HUDEP-2 (cell line): ENCODE data around the gene CCDC174.
"Not testable (repeated sequence)": the region's sequence is repeated elsewhere in the genome, so short reads cannot be mapped to it uniquely, and the experiment has no call there.

ENCODE experiments used
- DNase-seq, 76 experiments: peaks; one replicate each; lab custom pipeline; 2025; ENCODE audit not compliant: unreplicated experiment in 76 of 76; lab: John Stamatoyannopoulos, UW

Gene CCDC174

DNA sequence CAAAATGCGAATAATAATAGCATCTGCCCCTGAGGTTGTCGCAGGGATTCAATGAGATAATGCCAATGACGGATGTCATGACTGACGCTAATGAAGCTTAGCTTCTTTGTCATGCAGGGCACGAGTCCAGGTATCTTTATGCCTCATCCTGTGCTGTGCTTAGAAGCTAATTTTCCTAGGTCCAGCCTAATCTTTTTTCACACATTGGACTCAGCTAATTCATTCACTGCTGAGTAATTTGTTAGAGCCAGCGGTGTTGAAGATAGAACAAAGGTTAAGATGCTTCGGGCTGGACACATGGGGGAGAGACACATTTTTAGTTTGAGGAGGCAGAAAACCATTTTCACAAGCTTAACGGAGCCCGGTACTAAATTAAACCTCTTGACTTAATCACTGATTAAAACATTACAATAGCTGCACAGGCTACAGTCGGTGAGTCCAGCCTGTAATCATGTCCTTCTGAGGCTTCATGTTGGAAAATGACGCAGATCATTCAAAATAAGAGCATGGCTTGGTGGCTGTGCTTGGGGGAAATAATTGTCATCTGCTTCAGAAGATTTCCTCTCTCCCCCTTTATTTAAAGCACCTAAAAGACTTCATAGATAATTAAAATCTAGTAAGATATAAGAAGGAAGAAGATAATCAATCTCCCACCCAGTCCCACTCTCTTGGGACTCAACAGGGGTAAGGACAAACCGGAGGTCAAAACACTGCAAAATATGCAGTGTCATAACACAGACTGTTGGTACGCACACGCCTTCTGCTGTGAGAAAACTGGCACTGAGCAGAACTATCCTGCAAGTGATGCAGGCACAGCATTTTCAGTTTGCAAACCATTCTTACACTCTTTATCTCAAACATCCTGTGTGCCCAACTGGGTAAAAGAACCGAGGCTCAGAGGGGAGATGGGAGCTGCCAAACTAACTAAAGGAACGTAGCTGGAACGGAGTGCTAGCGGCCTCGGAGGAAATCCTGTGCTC lies 3.3 kb upstream of the CCDC174 start:
- DNase-seq: peak in 13 of 76 experiments; percentile 2 to 45 (median 18)

DNA sequence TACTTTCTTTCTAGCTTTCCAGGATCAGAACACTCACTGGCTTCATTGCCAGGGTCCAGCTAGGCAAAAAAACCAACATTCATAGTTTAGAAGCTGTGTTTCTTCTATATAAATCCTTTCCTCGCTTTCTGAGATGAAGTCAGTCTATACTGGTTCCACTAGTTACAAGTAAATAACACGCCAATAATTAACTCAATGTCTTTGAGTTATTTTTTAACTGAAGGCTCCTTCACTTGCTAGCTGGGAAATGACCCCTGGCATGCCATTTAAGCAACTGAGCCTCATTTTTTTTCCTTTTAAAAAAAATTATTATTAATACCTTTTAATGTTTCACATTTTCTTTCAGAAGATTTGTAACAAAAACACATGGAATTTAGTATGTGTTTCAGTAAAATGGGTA lies 2.1 kb upstream of the CCDC174 start:
- no peak for DNase-seq

GRCh38 chr3:14650193-14650592 lies 1.4 kb upstream of the CCDC174 start:
- no peak for DNase-seq

GRCh38 chr3:14652360-14652907 lies 872 bp downstream of the CCDC174 start:
- DNase-seq: not testable (repeated sequence)

DNA sequence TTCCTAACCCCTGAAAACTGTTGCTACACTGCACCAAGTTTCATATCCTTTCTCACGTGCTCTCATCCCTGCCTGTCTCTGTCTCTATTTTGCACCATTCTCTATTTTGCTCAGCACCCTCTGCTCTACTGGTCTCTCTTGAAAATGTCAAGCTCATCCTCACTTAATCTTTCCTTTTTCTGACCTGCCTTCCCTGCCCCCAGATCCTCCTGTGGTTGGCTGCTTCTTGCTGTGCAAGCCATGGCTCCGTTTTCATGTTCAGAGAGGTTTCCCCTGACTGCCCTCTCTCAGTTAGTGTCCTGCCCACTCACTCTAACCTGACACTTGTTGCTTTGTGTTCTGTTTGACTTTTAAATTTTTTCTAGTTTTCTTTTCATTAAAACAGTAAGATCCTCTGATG lies 6.0 kb downstream of the CCDC174 start:
- DNase-seq: no peak

- DNase-seq: no peak
Measured at GRCh38 chr3:14658978-14659377, 7.4 kb downstream of the CCDC174 start.

DNA sequence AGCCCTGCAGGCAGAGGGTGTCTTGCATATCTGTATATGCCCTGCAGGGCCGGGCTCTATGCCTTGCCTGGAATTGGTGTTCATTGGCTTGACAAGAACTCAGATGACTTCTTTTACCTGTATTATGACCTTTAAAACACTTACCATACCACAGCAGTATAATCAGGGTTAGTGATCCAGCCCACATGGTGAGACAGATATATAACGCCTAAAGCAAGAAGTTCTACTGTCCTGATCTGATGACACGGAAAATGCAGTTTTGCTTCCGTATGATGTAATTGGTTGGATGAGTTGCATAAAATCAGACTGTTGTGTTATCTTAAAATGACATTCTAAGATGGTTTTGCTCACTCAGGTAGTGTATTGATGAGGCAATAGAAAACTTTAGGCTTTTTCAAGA lies 9.4 kb downstream of the CCDC174 start:
- no peak for DNase-seq

GRCh38 chr3:14663396-14664135 lies 12.0 kb downstream of the CCDC174 start:
- no peak for DNase-seq

DNA sequence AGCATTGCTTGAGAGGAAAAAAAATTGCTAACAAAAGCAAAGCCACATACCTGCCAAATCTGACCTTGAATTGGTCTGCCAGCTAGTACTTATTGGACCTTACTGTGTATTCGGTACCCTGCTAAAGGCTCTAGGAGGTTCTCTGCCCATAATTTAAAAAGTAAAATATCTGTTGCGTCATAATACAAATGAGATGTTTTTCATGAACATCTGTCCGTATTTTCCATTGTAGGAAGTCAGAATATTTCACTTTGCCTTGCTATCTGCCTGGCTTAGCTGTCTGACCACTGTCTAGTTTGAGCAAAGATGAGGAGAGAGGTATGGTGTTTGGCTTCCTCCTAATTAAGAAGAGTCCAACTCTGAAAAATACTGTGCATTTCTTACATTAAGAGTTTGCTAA lies 12.6 kb downstream of the CCDC174 start:
- no peak for DNase-seq

DNA sequence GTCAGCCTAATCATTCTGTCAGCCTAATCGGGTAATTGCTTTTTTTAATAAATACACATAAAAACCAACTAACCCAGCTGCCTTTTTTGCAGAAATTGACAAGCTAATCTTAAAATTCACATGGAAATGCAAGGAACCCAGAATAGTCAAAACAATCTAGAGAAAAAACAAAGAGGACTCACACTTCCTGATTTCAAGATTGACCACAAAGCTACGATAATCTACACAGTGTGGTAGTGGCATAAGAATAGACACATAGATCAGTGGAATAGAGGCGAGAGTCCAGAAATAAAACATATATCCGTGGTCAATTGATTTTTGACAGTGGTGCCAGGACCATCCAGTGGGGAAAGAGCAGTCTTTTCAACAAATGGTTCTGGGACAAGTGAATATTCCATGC lies 21.0 kb downstream of the CCDC174 start:
- DNase-seq: no peak

DNA sequence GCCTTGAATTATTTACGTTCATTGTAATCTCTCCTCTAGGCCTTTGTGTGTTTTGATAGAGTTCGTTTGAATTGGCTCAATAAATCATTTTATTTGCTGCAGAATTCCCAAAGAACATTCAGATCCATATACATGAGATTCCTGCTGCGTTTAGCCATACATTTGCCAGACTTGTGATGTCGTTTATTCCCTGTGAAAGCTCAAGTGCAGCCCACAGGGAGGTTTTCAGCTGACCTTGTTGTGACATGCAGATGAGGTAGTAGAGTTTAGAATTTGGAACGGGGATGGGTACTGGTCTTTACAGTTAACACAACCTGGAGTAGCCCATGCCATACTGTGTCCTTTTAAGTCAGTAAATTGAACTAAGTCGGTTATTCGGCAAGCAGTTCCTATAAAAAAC lies 23.3 kb downstream of the CCDC174 start, which contains the start of gene C3orf20:
Gene C3orf20, plus strand, starts transcription at position 301 of the 400 bp plus-strand sequence. CDS start 7,573 bp downstream, outside the sequence.
- DNase-seq: no peak

- no peak for DNase-seq
Measured at GRCh38 chr3:14676881-14677280, 25.3 kb downstream of the CCDC174 start.

- DNase-seq: no peak
Measured at GRCh38 chr3:14678015-14678503, 26.5 kb downstream of the CCDC174 start.

- no peak for DNase-seq
Measured at GRCh38 chr3:14680115-14680514, 28.6 kb downstream of the CCDC174 start.

GRCh38 chr3:14680716-14681115 lies 29.2 kb downstream of the CCDC174 start:
- DNase-seq: no peak

DNA sequence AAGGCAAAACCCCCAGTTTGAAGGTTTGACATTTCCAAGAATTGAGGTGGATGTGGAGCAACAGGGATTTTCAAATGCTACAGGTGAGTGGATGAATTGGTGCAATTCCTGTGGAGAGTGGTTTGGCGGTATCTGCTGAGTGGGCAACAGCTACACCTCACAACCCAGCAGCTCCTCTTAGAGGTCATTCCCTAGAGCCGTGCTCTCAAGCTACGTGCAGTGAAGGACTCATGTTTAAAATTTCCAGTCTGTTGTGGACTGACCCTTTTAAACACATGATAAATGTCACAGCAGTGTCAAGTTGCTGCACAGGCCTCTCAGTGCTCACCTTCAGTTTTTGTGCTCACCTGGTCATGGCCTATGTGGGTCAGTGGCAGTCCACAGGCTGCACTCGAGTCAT lies 32.9 kb downstream of the CCDC174 start:
- DNase-seq: no peak

GRCh38 chr3:14685179-14685578 lies 33.6 kb downstream of the CCDC174 start:
- no peak for DNase-seq

DNA sequence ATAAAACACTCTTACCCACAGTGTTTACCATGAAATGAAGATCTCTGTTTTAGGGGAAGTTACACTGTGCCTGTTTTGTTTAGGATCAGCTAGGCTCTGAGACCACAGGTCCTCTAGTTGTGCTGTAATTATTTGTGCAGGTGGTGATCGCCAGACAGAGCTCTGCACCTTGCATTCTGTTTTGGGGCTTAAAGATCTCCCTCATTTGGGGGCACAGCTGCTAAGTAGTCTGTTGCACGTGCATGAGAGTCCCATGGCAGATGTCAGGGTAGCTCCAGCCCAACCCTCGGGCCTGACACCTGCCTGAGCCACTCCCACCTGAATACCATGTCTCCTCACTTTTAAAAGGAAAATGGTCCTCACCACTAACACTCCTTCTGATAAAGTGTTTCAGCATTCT lies 35.8 kb downstream of the CCDC174 start:
- no peak for DNase-seq

DNA sequence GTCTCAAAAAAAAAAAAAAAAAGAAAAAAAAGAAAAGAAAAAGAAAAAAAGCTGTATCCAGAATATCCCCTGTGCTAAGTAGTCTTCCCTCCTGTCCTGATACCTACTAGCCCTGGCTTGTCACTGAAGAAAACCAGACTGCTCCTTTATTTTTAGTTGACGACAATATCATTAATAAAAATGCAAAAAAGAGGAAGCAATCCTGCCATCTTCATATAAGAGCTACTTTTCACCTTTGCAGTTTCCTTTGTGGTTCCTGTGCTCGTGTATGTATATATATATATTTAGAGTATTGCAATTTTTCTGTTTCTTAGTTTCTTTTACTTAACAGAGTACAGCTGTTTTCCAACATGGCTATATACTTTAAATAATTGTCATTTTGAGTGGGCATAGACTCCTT lies 37.0 kb downstream of the CCDC174 start:
- no peak for DNase-seq

GRCh38 chr3:14689247-14689980 lies 37.9 kb downstream of the CCDC174 start:
- no peak for DNase-seq
